ENCODE data around the gene GCLC. TPM values are rescaled to one million over a fixed set of nuclear protein-coding genes. Genes with fewer than 3 reads are reported as not detected.

GCLC gene
- total and polyA plus RNA-seq, 9 of the 15 experiments (the other 6 are each of a cell fraction or from before 2014, with no cell fraction given), result 3.9 to 20.0 (median 9.4) TPM

DNA sequence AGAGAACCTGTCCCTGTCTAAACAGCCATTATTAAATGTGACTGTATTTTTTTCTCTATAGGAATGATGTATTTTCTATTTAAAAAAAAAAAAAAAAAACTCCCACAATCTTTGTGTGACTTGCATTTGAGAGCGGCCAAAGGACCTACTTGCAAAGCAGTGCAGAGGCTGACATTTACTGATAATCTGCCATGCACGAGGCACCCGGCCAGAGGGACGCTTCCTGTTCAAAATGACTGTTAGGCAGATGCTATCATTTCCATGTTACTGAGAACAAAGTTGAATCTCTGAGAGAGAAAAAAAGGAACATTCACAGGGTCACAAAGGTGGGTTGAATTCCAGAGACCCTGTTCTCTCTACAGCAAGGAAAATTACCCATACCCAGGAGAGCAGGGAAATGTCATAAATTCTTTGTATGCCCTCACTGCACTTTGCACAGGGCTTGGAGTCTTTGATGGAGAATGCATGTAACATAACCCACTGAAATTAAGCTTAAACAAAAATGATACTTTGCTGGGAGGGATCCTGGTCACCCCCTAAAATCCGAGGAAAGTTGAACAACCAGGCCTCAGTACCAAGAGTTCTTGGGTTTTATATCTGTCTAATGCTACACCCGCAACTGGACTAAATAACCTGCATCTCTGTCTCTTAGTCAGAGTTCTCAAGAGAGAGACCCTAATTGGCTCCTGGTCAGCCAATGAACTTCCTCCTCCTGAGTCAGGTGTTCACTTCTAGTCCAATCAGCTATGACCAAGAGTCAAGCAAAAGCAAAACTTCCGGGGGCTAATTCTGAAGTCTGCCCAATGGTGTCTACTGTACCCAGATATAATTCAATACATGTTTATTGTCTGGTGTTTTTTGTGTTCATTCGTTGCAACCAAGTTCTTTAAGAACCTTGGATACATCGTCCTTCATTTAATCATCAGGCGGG lies 61.2 kb downstream of the GCLC start (continued):
- TF ChIP-seq PBX2 (CRISPR knock-in tag; IDR thresholded peaks at IDR 0.05; ENCODE audit: low read depth) (no peak), PBX2 (tag; conservative IDR thresholded peaks at IDR 0.05; ENCODE audit: low read depth) (peak; percentile 44), SMARCA4 (IDR thresholded peaks at IDR 0.05) (peak; percentile 78), BHLHE40 (IDR thresholded peaks at IDR 0.05; ENCODE audit: low read length) (peak; percentile 95), TAL1 (IDR thresholded peaks at IDR 0.05) (peak; percentile 66), LEF1 (IDR thresholded peaks at IDR 0.05) (0 out of 2 replicates have a peak, but pooled peaks have one; percentile 35), ATF4 (CRISPR knock-in tag; IDR thresholded peaks at IDR 0.05) (no peak)
- TF ChIP-seq, protein P1, sequence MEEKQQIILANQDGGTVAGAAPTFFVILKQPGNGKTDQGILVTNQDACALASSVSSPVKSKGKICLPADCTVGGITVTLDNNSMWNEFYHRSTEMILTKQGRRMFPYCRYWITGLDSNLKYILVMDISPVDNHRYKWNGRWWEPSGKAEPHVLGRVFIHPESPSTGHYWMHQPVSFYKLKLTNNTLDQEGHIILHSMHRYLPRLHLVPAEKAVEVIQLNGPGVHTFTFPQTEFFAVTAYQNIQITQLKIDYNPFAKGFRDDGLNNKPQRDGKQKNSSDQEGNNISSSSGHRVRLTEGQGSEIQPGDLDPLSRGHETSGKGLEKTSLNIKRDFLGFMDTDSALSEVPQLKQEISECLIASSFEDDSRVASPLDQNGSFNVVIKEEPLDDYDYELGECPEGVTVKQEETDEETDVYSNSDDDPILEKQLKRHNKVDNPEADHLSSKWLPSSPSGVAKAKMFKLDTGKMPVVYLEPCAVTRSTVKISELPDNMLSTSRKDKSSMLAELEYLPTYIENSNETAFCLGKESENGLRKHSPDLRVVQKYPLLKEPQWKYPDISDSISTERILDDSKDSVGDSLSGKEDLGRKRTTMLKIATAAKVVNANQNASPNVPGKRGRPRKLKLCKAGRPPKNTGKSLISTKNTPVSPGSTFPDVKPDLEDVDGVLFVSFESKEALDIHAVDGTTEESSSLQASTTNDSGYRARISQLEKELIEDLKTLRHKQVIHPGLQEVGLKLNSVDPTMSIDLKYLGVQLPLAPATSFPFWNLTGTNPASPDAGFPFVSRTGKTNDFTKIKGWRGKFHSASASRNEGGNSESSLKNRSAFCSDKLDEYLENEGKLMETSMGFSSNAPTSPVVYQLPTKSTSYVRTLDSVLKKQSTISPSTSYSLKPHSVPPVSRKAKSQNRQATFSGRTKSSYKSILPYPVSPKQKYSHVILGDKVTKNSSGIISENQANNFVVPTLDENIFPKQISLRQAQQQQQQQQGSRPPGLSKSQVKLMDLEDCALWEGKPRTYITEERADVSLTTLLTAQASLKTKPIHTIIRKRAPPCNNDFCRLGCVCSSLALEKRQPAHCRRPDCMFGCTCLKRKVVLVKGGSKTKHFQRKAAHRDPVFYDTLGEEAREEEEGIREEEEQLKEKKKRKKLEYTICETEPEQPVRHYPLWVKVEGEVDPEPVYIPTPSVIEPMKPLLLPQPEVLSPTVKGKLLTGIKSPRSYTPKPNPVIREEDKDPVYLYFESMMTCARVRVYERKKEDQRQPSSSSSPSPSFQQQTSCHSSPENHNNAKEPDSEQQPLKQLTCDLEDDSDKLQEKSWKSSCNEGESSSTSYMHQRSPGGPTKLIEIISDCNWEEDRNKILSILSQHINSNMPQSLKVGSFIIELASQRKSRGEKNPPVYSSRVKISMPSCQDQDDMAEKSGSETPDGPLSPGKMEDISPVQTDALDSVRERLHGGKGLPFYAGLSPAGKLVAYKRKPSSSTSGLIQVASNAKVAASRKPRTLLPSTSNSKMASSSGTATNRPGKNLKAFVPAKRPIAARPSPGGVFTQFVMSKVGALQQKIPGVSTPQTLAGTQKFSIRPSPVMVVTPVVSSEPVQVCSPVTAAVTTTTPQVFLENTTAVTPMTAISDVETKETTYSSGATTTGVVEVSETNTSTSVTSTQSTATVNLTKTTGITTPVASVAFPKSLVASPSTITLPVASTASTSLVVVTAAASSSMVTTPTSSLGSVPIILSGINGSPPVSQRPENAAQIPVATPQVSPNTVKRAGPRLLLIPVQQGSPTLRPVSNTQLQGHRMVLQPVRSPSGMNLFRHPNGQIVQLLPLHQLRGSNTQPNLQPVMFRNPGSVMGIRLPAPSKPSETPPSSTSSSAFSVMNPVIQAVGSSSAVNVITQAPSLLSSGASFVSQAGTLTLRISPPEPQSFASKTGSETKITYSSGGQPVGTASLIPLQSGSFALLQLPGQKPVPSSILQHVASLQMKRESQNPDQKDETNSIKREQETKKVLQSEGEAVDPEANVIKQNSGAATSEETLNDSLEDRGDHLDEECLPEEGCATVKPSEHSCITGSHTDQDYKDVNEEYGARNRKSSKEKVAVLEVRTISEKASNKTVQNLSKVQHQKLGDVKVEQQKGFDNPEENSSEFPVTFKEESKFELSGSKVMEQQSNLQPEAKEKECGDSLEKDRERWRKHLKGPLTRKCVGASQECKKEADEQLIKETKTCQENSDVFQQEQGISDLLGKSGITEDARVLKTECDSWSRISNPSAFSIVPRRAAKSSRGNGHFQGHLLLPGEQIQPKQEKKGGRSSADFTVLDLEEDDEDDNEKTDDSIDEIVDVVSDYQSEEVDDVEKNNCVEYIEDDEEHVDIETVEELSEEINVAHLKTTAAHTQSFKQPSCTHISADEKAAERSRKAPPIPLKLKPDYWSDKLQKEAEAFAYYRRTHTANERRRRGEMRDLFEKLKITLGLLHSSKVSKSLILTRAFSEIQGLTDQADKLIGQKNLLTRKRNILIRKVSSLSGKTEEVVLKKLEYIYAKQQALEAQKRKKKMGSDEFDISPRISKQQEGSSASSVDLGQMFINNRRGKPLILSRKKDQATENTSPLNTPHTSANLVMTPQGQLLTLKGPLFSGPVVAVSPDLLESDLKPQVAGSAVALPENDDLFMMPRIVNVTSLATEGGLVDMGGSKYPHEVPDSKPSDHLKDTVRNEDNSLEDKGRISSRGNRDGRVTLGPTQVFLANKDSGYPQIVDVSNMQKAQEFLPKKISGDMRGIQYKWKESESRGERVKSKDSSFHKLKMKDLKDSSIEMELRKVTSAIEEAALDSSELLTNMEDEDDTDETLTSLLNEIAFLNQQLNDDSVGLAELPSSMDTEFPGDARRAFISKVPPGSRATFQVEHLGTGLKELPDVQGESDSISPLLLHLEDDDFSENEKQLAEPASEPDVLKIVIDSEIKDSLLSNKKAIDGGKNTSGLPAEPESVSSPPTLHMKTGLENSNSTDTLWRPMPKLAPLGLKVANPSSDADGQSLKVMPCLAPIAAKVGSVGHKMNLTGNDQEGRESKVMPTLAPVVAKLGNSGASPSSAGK (IDR thresholded peaks at IDR 0.05), result peak; percentile 46; the same call in 1 of the 2 replicates

Data from K562 (cell line).